GM19324 (cell line): Measurements from ENCODE around the gene PAMR1.

Experiments used
- ATAC-seq: cut with Tn5 transposase; IDR thresholded peaks from one replicate; pipeline ENCODE4 v1.9.1; 2021; ENCODE audit warnings: mild to moderate bottlenecking, moderate library complexity; ENCODE audit not compliant: unreplicated experiment, low FRiP score

PAMR1 gene

DNA sequence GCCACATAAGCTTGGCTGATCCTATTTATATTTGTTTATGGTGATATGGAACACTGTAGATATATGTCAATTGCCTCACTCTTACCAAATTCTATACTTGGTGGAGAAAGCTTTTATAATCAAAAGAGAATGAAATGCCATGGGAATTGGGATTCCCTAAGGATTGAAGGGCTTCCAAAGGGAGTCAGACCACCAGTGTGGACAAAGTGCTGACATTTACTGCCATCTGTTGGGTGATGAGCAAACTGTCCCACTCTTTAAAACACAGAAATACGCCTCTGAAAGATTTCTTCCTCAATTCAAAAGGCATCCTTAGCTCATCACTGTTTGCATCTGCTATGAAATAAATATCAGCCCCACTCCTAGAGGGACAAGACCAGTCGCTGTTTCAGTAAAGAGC is 113.1 kb downstream of the PAMR1 start:
- no peak for ATAC-seq

DNA sequence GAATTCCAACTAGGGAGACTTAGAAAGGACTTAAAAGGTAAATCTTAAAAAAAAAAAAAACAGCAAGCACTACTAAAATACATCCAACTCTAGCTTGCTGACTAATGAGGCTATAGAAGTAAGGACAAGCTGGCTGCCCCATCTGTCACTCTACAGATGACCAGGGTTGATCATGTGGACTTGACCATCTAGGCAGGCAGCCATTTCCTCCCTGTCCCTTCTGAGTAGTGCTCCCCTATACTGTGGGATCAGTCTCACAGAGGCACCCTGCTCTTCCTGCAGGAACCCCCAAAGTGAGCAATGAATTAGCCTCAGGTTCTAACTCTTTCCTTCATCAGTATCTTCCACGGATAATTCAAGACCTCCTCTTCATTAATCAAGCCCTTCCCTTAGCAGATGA is 118.4 kb downstream of the PAMR1 start:
- ATAC-seq, result no peak

DNA sequence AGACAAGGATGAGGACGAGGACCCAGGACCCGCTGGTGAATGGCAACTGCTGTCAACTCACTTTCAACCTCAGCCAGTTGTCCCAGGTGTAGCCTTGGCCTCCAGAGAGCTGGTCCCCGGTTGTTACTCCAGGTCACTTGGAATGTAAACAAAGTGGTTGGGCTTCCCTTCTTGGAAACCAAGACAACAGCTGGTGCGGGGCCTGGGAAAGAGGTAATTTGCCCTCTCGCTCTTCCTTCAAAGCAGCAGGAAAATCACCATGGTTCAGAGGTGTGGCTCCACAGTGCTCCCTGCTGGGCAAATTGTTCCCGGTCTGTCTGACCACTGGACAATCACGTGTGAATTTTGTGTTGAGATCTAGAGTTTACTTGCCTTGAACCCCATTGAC is 121.0 kb downstream of the PAMR1 start:
- no peak for ATAC-seq

DNA sequence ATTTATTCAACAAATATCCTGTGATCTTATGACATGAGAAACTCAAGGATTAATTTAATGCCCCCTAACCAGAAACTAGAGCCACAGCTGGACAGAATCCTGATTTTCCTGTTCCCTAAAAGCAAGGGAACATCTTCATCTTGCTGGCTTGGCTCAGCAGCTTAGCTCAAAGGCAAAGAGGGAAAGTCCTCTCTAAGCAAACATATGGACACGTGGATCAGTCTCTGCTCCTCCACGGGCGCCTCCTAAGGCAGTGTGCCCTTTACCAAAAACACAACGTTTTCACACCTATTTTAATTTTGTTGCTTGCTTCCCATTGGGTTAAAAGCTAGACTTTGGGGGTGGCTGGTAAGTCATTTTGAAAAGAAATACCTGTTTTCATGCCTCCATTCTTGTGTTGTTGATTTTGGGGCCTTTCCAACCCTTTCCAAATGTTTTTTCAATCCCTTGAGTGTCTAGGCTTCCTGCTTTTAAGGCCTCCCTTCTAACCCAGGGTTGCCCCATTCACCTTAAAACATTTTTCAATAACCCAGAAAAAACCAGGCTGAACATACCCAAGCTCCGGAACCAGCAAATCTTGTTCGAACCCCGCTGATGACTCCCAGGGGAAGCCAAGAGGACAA is 121.5 kb downstream of the PAMR1 start:
- no peak for ATAC-seq

DNA sequence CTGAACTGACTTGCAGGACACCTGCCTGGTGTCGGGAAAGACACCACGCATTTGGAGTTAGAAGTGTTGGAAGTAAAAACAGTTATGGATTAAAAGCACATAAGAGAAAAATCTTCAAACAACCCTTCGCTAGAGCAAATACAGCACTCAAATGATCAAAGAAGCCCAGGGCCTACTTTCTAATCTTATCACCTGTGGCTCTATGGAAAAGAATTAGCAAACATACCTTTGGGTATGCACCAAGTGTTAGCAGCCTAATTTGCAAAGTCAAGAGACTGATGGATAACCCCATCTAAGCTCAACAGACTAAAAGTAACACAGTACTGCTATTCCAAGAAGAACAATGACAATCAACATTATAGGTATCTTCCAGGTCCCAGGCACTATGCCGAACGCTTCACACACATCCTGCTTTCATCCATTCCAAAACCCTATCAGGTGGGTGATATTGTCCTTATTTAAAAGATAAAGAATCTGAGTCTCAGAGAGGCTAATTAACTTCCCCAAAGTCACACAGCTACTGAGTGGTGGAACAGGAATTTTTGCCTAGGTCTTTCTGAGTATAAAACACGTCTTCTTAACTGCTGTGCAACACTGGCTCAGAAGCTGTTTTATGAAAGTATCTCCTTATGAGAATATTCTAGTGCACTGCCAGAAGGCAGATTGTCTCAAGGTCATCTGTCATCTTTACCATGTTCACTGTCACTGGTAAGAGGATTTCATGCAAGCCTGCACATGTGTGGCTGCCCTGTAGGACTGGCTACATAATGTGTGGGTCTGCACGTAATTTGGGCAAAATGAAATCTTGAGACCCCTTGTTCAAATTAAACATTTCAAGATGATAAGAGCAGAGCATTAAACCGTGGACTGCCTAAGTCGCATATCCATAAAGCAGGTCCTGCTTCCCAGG is 122.4 kb downstream of the PAMR1 start:
- ATAC-seq, result no peak

GRCh38 chr11:35398881-35399280 is 126.5 kb downstream of the PAMR1 start:
- no peak for ATAC-seq

GRCh38 chr11:35394941-35395340 is 130.5 kb downstream of the PAMR1 start:
- ATAC-seq, result no peak

DNA sequence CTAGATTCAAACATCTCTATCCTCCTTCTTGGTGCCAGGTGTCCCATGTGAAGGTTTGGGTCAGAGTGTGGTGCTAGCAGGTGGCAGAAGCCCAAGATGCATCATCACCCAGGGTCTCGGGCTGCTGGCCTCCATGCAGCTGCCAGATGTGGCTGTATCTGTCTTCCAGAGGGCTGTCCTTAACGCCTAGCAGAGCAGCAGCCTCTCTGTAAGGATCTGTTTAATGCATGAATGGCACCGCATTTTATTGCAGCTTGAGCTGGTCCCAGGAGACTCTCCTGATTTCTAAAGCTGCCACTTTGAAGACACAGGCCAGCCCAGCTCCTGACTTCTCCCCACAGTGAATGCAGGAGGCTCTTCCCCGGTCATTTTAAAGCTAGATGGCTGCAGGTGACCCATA is 132.3 kb downstream of the PAMR1 start:
- no peak for ATAC-seq

GRCh38 chr11:35391922-35392688 is 133.3 kb downstream of the PAMR1 start:
- ATAC-seq, result peak; percentile 45

DNA sequence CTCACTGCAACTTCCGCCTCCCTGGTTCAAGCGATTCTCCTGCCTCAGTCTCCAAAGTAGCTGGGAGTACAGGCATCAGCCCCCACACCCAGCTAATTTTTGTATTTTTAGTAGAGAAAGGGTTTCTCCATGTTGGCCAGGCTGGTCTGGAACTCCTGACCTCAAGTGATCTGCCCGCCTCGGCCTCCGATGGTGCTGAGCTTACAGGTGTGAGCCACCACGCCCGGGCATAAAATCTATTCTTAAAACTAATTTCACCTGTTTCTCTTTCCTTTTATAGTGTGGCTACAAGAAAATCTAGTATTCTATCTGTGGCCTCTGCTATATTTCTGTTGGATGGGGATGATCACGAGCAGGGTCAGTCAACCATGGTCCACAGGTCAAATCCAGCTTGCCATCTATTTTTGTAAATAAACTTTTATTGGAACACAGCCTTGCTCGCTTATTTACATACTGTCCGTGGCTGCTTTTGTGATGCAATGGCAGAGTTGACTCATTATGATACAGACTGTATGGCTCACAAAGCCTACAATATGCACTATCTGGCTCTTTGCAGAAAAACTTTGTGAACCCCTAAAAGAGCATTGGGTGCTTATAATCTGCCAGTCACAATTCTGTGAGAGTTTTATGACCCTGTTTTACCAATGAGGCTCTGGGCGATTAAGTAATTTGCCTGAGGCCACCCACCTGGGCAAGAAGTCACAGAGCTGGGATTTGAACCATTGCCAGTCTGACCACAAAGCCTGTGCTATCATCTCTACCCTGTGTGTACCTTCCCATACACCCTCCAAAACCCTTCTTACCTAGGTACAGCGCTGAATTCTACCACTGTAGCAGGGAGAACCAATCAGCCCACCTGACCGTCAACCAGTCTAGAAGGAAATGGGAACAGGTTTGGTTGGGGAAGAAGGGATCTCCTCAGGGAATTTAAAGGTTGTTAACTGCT is 134.4 kb downstream of the PAMR1 start:
- peak; percentile 59 for ATAC-seq

- no peak for ATAC-seq
Measured at GRCh38 chr11:35389897-35390465, 135.4 kb downstream of the PAMR1 start.

DNA sequence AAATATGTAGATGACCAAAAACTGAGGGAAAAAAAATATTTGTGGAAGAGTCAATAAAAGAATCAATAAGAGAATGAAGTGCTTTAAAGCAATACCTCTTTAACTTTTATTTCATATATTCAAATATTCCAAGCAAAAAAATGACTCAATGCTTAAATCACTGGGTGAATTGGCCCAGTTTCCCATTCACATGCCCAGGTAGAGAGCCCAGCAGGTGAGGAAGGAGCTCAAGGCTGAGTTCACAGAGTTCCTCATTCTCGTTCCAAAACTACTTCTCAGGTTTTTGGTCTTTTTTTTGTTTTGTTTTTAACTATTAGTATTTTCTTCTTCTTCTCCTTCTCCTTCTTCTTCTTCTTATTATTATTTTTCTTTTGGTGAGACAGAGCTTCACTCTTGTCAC is 136.3 kb downstream of the PAMR1 start:
- no peak for ATAC-seq

GRCh38 chr11:35388061-35388460 is 137.4 kb downstream of the PAMR1 start:
- ATAC-seq, result no peak

- no peak for ATAC-seq
Measured at GRCh38 chr11:35387111-35387982, 138.1 kb downstream of the PAMR1 start.

DNA sequence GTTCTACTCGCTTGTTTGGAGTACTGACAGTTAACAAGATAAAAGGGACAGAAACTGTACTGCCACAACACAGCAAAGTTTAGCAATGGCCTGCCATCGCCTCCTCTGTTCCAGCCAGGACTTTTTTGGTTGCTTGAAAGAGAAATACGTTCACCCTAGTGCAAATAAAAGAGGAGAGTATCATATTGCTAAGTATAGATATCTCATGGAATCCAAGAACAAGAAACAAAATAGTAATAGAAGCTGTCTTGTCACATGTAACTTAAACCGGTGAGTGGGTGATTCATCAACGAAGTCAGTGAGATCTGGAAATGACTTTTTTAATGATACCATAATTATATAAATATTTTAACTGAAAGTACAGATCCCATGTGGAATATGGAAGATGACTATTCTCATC is 141.5 kb downstream of the PAMR1 start:
- ATAC-seq, result no peak
